Measurements from ENCODE around the gene RSPO3. TPM values are rescaled to one million over a fixed set of nuclear protein-coding genes. Genes with fewer than 3 reads are reported as not detected.

RSPO3 gene
- polyA plus RNA-seq, 3 donors, result 21.6 to 33.6 (median 30.8) TPM

- DNase-seq (ENCODE audit: extremely low read depth in 1 of 11, low read depth in 9 of 11, low spot score in 4 of 11), result no peak
Measured at GRCh38 chr6:127102299-127102698, 16.2 kb upstream of the RSPO3 start.

GRCh38 chr6:127102859-127103258, 15.6 kb upstream of the RSPO3 start:
- no peak for DNase-seq (ENCODE audit: extremely low read depth in 1 of 11, low read depth in 9 of 11, low spot score in 4 of 11)

GRCh38 chr6:127103482-127103881, 15.0 kb upstream of the RSPO3 start:
- DNase-seq (ENCODE audit: extremely low read depth in 1 of 11, low read depth in 9 of 11, low spot score in 4 of 11), result no peak

- DNase-seq (ENCODE audit: extremely low read depth in 1 of 11, low read depth in 9 of 11, low spot score in 4 of 11), result no peak
Measured at GRCh38 chr6:127107916-127108315, 10.6 kb upstream of the RSPO3 start.

- DNase-seq (ENCODE audit: extremely low read depth in 1 of 11, low read depth in 9 of 11, low spot score in 4 of 11), result no peak
Measured at GRCh38 chr6:127110712-127111111, 7.8 kb upstream of the RSPO3 start.

GRCh38 chr6:127111526-127111925, 6.9 kb upstream of the RSPO3 start:
- DNase-seq (ENCODE audit: extremely low read depth in 1 of 11, low read depth in 9 of 11, low spot score in 4 of 11), result no peak

GRCh38 chr6:127114214-127114760, 4.2 kb upstream of the RSPO3 start:
- DNase-seq (ENCODE audit: extremely low read depth in 1 of 11, low read depth in 9 of 11, low spot score in 4 of 11), result no peak

- no peak for DNase-seq (ENCODE audit: extremely low read depth in 1 of 11, low read depth in 9 of 11, low spot score in 4 of 11)
Measured at GRCh38 chr6:127115084-127115655, 3.3 kb upstream of the RSPO3 start.

GRCh38 chr6:127115746-127116145, 2.7 kb upstream of the RSPO3 start:
- no peak for DNase-seq (ENCODE audit: extremely low read depth in 1 of 11, low read depth in 9 of 11, low spot score in 4 of 11)

GRCh38 chr6:127117979-127118297, 533 bp upstream of the RSPO3 start:
- DNase-seq (ENCODE audit: extremely low read depth in 1 of 11, low read depth in 9 of 11, low spot score in 4 of 11), result peak in 1 of 11 donors; percentile 30

GRCh38 chr6:127119102-127120022, 891 bp downstream of the RSPO3 start:
- DNase-seq (ENCODE audit: extremely low read depth in 1 of 11, low read depth in 9 of 11, low spot score in 4 of 11), result peak in 3 of 11 donors; percentile 19 to 43 (median 23)

- DNase-seq (ENCODE audit: extremely low read depth in 1 of 11, low read depth in 9 of 11, low spot score in 4 of 11), result peak in 1 of 11 donors; percentile 6
Measured at GRCh38 chr6:127120023-127120786, 1.7 kb downstream of the RSPO3 start.

- DNase-seq (ENCODE audit: extremely low read depth in 1 of 11, low read depth in 9 of 11, low spot score in 4 of 11), result peak; percentile 67 to 85 (median 77)
Measured at GRCh38 chr6:127120787-127121636, 2.5 kb downstream of the RSPO3 start.

GRCh38 chr6:127121637-127121960, 3.1 kb downstream of the RSPO3 start:
- no peak for DNase-seq (ENCODE audit: extremely low read depth in 1 of 11, low read depth in 9 of 11, low spot score in 4 of 11)

- no peak for DNase-seq (ENCODE audit: extremely low read depth in 1 of 11, low read depth in 9 of 11, low spot score in 4 of 11)
Measured at GRCh38 chr6:127124172-127124571, 5.7 kb downstream of the RSPO3 start.

- no peak for DNase-seq (ENCODE audit: extremely low read depth in 1 of 11, low read depth in 9 of 11, low spot score in 4 of 11)
Measured at GRCh38 chr6:127124680-127125079, 6.2 kb downstream of the RSPO3 start.

- DNase-seq (ENCODE audit: extremely low read depth in 1 of 11, low read depth in 9 of 11, low spot score in 4 of 11), result no peak
Measured at GRCh38 chr6:127128066-127128465, 9.6 kb downstream of the RSPO3 start.

GRCh38 chr6:127129251-127129650, 10.8 kb downstream of the RSPO3 start:
- no peak for DNase-seq (ENCODE audit: extremely low read depth in 1 of 11, low read depth in 9 of 11, low spot score in 4 of 11)

- no peak for DNase-seq (ENCODE audit: extremely low read depth in 1 of 11, low read depth in 9 of 11, low spot score in 4 of 11)
Measured at GRCh38 chr6:127131275-127131674, 12.8 kb downstream of the RSPO3 start.
